Thyroid gland (tissue), 4 donors: Measurements from ENCODE around the gene ZNF655.

Experiments
- CTCF ChIP-seq, 6 experiments: fragments of 200-600 bp in 3 of 6; fragments of 450-650 bp in 3 of 6; sonication (generic) in 3 of 6; IDR thresholded peaks; one replicate each; pipeline ENCODE4 v1.5.1; 2016 to 2019; ENCODE audit warnings: antibody characterized with exemption in 6 of 6, mild to moderate bottlenecking in 2 of 6, inconsistent platforms in 1 of 6, moderate library complexity in 1 of 6
- POLR2A ChIP-seq, 2 donors: fragments of 450-650 bp; IDR thresholded peaks; one replicate each; pipeline ENCODE4 v1.6.1; 2017; ENCODE audit warnings: antibody characterized with exemption in 2 of 2, mild to moderate bottlenecking in 2 of 2, moderate library complexity in 1 of 2

GRCh38 chr7:99543081-99543671, 15.3 kb upstream of the ZNF655 start:
- TF ChIP-seq POLR2A (IDR thresholded peaks at IDR 0.05) (no peak), CTCF (IDR thresholded peaks at IDR 0.05) (no peak)
